GM19238 (cell line): ENCODE results near the gene CYREN.

Experiments used
- DNase-seq: peaks from one replicate; pipeline ENCODE4 v3.0.0; 2011; ENCODE audit warnings: low spot score; ENCODE audit not compliant: insufficient read length

CYREN gene

GRCh38 chr7:135197906-135198655 lies 27.6 kb upstream of the CYREN start:
- no peak for DNase-seq

- no peak for DNase-seq
Measured at GRCh38 chr7:135197343-135197742, 26.8 kb upstream of the CYREN start.

- DNase-seq = no peak
Measured at GRCh38 chr7:135195968-135196629, 25.6 kb upstream of the CYREN start.

GRCh38 chr7:135195156-135195555 lies 24.6 kb upstream of the CYREN start:
- DNase-seq = no peak

GRCh38 chr7:135194494-135195095 lies 24.1 kb upstream of the CYREN start:
- no peak for DNase-seq

- no peak for DNase-seq
Measured at GRCh38 chr7:135193615-135194081, 23.1 kb upstream of the CYREN start.

- DNase-seq = no peak
Measured at GRCh38 chr7:135192914-135193536, 22.5 kb upstream of the CYREN start.

GRCh38 chr7:135190703-135191102 lies 20.2 kb upstream of the CYREN start:
- DNase-seq = no peak

GRCh38 chr7:135189961-135190360 lies 19.5 kb upstream of the CYREN start:
- DNase-seq = no peak

- no peak for DNase-seq
Measured at GRCh38 chr7:135189221-135189662, 18.7 kb upstream of the CYREN start.

- no peak for DNase-seq
Measured at GRCh38 chr7:135188298-135188984, 17.9 kb upstream of the CYREN start.

- DNase-seq = peak; percentile 35
Measured at GRCh38 chr7:135186841-135187253, 16.3 kb upstream of the CYREN start.

GRCh38 chr7:135186261-135186540 lies 15.7 kb upstream of the CYREN start:
- DNase-seq = no peak

GRCh38 chr7:135185471-135186260 lies 15.2 kb upstream of the CYREN start:
- DNase-seq = no peak

- DNase-seq = no peak
Measured at GRCh38 chr7:135184254-135184841, 13.8 kb upstream of the CYREN start.

- DNase-seq = no peak
Measured at GRCh38 chr7:135183478-135183877, 13.0 kb upstream of the CYREN start.

- no peak for DNase-seq
Measured at GRCh38 chr7:135181929-135182678, 11.6 kb upstream of the CYREN start.

GRCh38 chr7:135181261-135181928 lies 10.9 kb upstream of the CYREN start:
- no peak for DNase-seq

- no peak for DNase-seq
Measured at GRCh38 chr7:135180122-135180521, 9.6 kb upstream of the CYREN start.
